Naive B cell (primary cell): ENCODE measurements around the gene DYRK1A. TPM values are rescaled to one million over a fixed set of nuclear protein-coding genes. Genes with fewer than 3 reads are reported as not detected.
"Not testable (repeated sequence)": the region's sequence is repeated elsewhere in the genome, so short reads cannot be mapped to it uniquely, and the experiment has no call there.

Experiments used
- ATAC-seq, 2 donors: fragments of 150-1000 bp; cut with Tn5 transposase; 2 replicates each; pipeline ENCODE4 v1.10.0; 2021; ENCODE audit warnings: low read depth in 2 of 2, mild to moderate bottlenecking in 2 of 2, moderate library complexity in 2 of 2
- DNase-seq: peaks from one replicate; pipeline ENCODE4 v3.0.0; 2022
- H3K27ac Mint-ChIP-seq, 6 donors: one replicate each; pipeline ENCODE4 v1.8.0; 2020 to 2022; ENCODE audit warnings: mild to moderate bottlenecking in 6 of 6, mixed read lengths in 6 of 6, moderate library complexity in 5 of 6, inconsistent platforms in 2 of 6
- H3K27me3 Mint-ChIP-seq, 3 donors: one replicate each; pipeline ENCODE4 v1.8.0; 2021 to 2022; ENCODE audit warnings: mixed read lengths in 3 of 3, mild to moderate bottlenecking in 1 of 3
- H3K36me3 Mint-ChIP-seq, 2 donors: one replicate each; pipeline ENCODE4 v1.8.0; 2020 to 2022; ENCODE audit warnings: mixed read lengths in 2 of 2, inconsistent platforms in 1 of 2, mild to moderate bottlenecking in 1 of 2
- H3K4me1 Mint-ChIP-seq, 3 donors: one replicate each; pipeline ENCODE4 v1.8.0; 2020 to 2022; ENCODE audit warnings: mixed read lengths in 3 of 3, inconsistent platforms in 1 of 3, mild to moderate bottlenecking in 1 of 3, moderate library complexity in 1 of 3
- H3K4me3 Mint-ChIP-seq, 8 donors: one replicate each; pipeline ENCODE4 v1.8.0; 2020 to 2022; ENCODE audit warnings: mild to moderate bottlenecking in 8 of 8, mixed read lengths in 8 of 8, moderate library complexity in 8 of 8, inconsistent platforms in 2 of 8
- H3K9me3 Mint-ChIP-seq, 7 donors: one replicate each; pipeline ENCODE4 v1.8.0; 2020 to 2022; ENCODE audit warnings: mixed read lengths in 7 of 7, mild to moderate bottlenecking in 5 of 7, inconsistent platforms in 2 of 7, moderate library complexity in 1 of 7
- polyA plus RNA-seq, 6 donors: library from polyadenylated mRNA; unstranded; fragments of 300-500 nt; fragmentation: Illumina TruSeq; gene quantifications; one replicate each; pipeline ENCODE4 v1.2.3, GENCODE V29; 2021; ENCODE audit warnings: low read depth in 6 of 6

Gene DYRK1A
- polyA plus RNA-seq, result 10 to 100 TPM in 3 of 6 donors, 1 to 10 TPM in 3; 5.9 to 14.3 (median 10.2) TPM

GRCh38 chr21:37366482-37367316, at the start of gene DYRK1A:
Gene DYRK1A, plus strand, starts transcription at chr21:37366773. Its CDS starts 53,602 bp downstream, at chr21:37420375.
- H3K9me3 Mint-ChIP-seq, result no peaks in the 10 kb centered on the region
- H3K27ac Mint-ChIP-seq, result peak within 1 kb of the TSS; percentile 99 to 100 (median 100)
- peaks cover 34 to 56% (median 53%) of the 10 kb centered on the region in 3 donors for H3K4me1 Mint-ChIP-seq
- ATAC-seq (peak; percentile 77 to 79), DNase-seq (peak; percentile 99)
- no peaks in the 10 kb centered on the region for H3K27me3 Mint-ChIP-seq
- peak within 1 kb of the TSS; percentile 98 to 100 (median 99) for H3K4me3 Mint-ChIP-seq
- H3K36me3 Mint-ChIP-seq, result peaks cover 0 to 8% of the 10 kb centered on the region in 2 donors

GRCh38 chr21:37319551-37319950, 47.0 kb upstream of the DYRK1A start:
- Mint-ChIP-seq H3K27me3 (no peaks in the 10 kb centered on the region), H3K4me3 (no peak overlapping the region), H3K27ac (no peak overlapping the region), H3K9me3 (peaks cover 3 to 39% (median 26%) of the 10 kb centered on the region in 7 donors), H3K4me1 (no peaks in the 10 kb centered on the region), H3K36me3 (peaks cover 0 to 6% of the 10 kb centered on the region in 2 donors)
- DNase-seq, result no peak
- ATAC-seq, result no peak

DNA sequence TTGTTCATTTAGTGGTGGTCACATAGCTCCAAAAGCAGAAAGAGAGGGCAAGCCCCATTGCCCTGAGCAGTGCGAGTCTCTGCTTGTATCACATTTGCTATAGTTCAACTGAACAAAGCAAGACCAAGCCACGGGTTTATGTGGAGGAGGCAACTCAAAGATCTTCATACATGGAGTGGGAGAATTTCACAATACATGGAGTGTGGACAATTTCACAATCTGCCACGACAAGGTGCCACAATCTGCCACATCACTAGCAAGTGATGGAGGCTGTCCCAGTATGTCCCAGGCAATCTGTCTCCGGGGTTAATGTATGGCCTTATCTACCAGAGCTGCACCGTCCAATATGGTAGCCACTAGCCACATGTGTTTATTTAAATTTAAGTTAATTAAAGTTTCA, 44.5 kb upstream of the DYRK1A start:
- Mint-ChIP-seq H3K4me3 (no peak overlapping the region), H3K36me3 (peaks cover 0 to 3% of the 10 kb centered on the region in 2 donors), H3K27me3 (no peaks in the 10 kb centered on the region), H3K27ac (no peak overlapping the region), H3K9me3 (peaks cover 1 to 19% (median 10%) of the 10 kb centered on the region in 7 donors), H3K4me1 (no peaks in the 10 kb centered on the region)
- DNase-seq (no peak), ATAC-seq (no peak)

DNA sequence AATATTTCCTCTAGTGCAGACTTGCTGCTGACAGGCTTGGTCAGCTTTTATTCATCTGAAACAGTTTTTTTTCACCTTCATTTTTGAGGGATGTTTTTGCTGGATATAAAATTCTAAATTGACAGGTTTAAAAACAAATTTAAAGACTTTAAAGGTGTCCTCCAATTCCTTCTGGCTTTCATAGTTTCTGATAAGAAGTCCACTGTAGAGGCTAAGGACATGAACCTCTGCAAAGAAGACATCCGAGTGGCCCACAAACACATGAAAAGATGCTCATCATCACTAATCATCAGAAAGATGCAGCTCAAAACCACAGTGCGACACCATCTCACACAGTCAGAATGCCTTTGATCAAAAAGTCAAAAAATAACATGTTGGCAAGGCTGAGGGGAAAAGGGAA, 42.0 kb upstream of the DYRK1A start:
- no peaks in the 10 kb centered on the region for H3K36me3 Mint-ChIP-seq
- no peak overlapping the region for H3K27ac Mint-ChIP-seq
- no peak for ATAC-seq
- peaks cover 0 to 7% (median 4%) of the 10 kb centered on the region in 7 donors for H3K9me3 Mint-ChIP-seq
- DNase-seq, result no peak
- H3K27me3 Mint-ChIP-seq, result no peaks in the 10 kb centered on the region
- no peak overlapping the region for H3K4me3 Mint-ChIP-seq
- H3K4me1 Mint-ChIP-seq, result no peaks in the 10 kb centered on the region

- ATAC-seq, H3K27ac Mint-ChIP-seq, H3K9me3 Mint-ChIP-seq, H3K36me3 Mint-ChIP-seq, H3K4me1 Mint-ChIP-seq, H3K4me3 Mint-ChIP-seq, DNase-seq, H3K27me3 Mint-ChIP-seq: not testable (repeated sequence)
Measured at GRCh38 chr21:37328147-37328546, 38.4 kb upstream of the DYRK1A start.

DNA sequence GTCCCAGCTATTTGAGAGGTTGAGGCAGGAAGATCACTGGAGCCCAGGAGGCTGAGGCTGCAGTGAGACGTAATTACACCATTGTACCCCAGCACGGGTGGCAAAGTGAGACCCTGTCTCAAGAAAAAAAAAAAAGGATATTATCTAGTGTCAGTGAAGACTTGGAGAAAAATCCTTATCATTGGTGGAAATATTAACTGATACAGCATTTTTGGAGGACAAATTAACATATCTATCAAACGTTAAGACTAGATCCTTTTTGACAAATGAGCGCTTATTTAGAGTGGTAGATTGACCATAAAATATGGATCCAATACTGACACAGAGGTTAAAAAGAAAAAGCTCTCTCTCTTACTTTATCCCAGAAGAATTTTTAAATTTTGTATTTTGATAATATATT, 35.2 kb upstream of the DYRK1A start:
- Mint-ChIP-seq H3K4me3 (no peak overlapping the region), H3K27me3 (peaks cover 0 to 5% (median 0%) of the 10 kb centered on the region in 3 donors), H3K36me3 (no peaks in the 10 kb centered on the region), H3K9me3 (peaks cover 0 to 3% (median 0%) of the 10 kb centered on the region in 7 donors), H3K4me1 (peaks cover 0 to 3% (median 0%) of the 10 kb centered on the region in 3 donors), H3K27ac (no peak overlapping the region)
- DNase-seq (no peak), ATAC-seq (no peak)

- Mint-ChIP-seq H3K27ac (peak overlapping the region in 1 of 6 donors; percentile 23), H3K4me1 (peaks cover 0 to 6% (median 5%) of the 10 kb centered on the region in 3 donors), H3K27me3 (peaks cover 0 to 7% (median 5%) of the 10 kb centered on the region in 3 donors), H3K36me3 (no peaks in the 10 kb centered on the region), H3K4me3 (no peak overlapping the region), H3K9me3 (peaks cover 0 to 2% (median 0%) of the 10 kb centered on the region in 7 donors)
- no peak for DNase-seq
- ATAC-seq, result no peak
Measured at GRCh38 chr21:37335053-37335452, 31.5 kb upstream of the DYRK1A start.

GRCh38 chr21:37337179-37337578, 29.4 kb upstream of the DYRK1A start:
- no peak for DNase-seq
- Mint-ChIP-seq H3K36me3 (peaks cover 1 to 5% of the 10 kb centered on the region in 2 donors), H3K9me3 (peaks cover 1 to 10% (median 3%) of the 10 kb centered on the region in 7 donors), H3K27me3 (peaks cover 0 to 7% (median 5%) of the 10 kb centered on the region in 3 donors), H3K27ac (no peak overlapping the region), H3K4me1 (peaks cover 0 to 6% (median 5%) of the 10 kb centered on the region in 3 donors), H3K4me3 (no peak overlapping the region)
- no peak for ATAC-seq

GRCh38 chr21:37337831-37338230, 28.7 kb upstream of the DYRK1A start:
- Mint-ChIP-seq H3K4me1 (peaks cover 0 to 6% (median 5%) of the 10 kb centered on the region in 3 donors), H3K9me3 (peaks cover 2 to 12% (median 6%) of the 10 kb centered on the region in 7 donors), H3K4me3 (no peak overlapping the region), H3K36me3 (peaks cover 4 to 8% of the 10 kb centered on the region in 2 donors), H3K27me3 (peaks cover 0 to 7% (median 0%) of the 10 kb centered on the region in 3 donors), H3K27ac (no peak overlapping the region)
- no peak for ATAC-seq
- no peak for DNase-seq

GRCh38 chr21:37338671-37339551, 27.7 kb upstream of the DYRK1A start:
- Mint-ChIP-seq H3K27me3 (peaks cover 0 to 7% (median 0%) of the 10 kb centered on the region in 3 donors), H3K4me3 (peak overlapping the region in 1 of 8 donors; percentile 25), H3K9me3 (peaks cover 2 to 12% (median 8%) of the 10 kb centered on the region in 7 donors), H3K27ac (peak overlapping the region in 1 of 6 donors; percentile 64), H3K36me3 (peaks cover 4 to 8% of the 10 kb centered on the region in 2 donors), H3K4me1 (peaks cover 0 to 6% (median 5%) of the 10 kb centered on the region in 3 donors)
- ATAC-seq, result no peak
- no peak for DNase-seq

DNA sequence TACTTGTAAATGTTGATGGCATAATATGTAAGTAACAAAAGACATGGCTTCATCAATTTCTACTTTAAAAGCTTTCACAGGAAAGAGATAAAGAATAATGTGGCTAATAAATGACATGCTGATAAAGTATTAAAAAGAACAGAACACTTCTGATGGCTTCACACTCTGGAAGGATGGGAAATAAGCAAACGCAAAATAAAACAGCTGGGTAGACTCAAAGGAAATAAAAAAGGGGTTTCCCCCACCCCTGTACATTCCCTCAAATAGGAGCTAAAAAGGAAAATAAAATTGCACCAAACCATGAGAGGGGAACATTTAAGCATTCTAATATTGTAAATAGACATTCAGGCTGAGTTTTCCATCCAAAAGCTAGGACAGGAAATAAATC, 27.0 kb upstream of the DYRK1A start:
- Mint-ChIP-seq H3K36me3 (peaks cover 4 to 8% of the 10 kb centered on the region in 2 donors), H3K27me3 (peaks cover 0 to 7% (median 0%) of the 10 kb centered on the region in 3 donors), H3K4me3 (no peak overlapping the region), H3K27ac (no peak overlapping the region), H3K4me1 (peaks cover 0 to 6% (median 3%) of the 10 kb centered on the region in 3 donors), H3K9me3 (peaks cover 5 to 12% (median 8%) of the 10 kb centered on the region in 7 donors)
- ATAC-seq (no peak), DNase-seq (no peak)

GRCh38 chr21:37341254-37341960, 25.2 kb upstream of the DYRK1A start:
- Mint-ChIP-seq H3K36me3 (peaks cover 4 to 8% of the 10 kb centered on the region in 2 donors), H3K4me3 (no peak overlapping the region), H3K4me1 (peaks cover 0 to 6% (median 2%) of the 10 kb centered on the region in 3 donors), H3K9me3 (peaks cover 4 to 12% (median 8%) of the 10 kb centered on the region in 7 donors), H3K27ac (no peak overlapping the region), H3K27me3 (peaks cover 0 to 7% (median 0%) of the 10 kb centered on the region in 3 donors)
- DNase-seq, result no peak
- no peak for ATAC-seq
